OCI-LY7 (cell line): ENCODE measurements around the gene SHPK.

ENCODE experiments used
- EZH2phosphoT487 ChIP-seq: fragments of 200-600 bp; sonication (generic); IDR thresholded peaks from 2 replicates; pipeline ENCODE4 v1.6.1; 2018; ENCODE audit warnings: low read depth, borderline replicate concordance, mild to moderate bottlenecking, mixed run types, antibody characterized with exemption, low read length, moderate library complexity, mixed read lengths
- TF ChIP-seq, protein P1 (sequence below): fragments of 200-600 bp; sonication (generic); conservative IDR thresholded peaks from 2 replicates; pipeline ENCODE4 v1.5.1; 2014; ENCODE audit warnings: mild to moderate bottlenecking, antibody characterized with exemption, low read length, moderate library complexity, mixed read lengths

DNA sequence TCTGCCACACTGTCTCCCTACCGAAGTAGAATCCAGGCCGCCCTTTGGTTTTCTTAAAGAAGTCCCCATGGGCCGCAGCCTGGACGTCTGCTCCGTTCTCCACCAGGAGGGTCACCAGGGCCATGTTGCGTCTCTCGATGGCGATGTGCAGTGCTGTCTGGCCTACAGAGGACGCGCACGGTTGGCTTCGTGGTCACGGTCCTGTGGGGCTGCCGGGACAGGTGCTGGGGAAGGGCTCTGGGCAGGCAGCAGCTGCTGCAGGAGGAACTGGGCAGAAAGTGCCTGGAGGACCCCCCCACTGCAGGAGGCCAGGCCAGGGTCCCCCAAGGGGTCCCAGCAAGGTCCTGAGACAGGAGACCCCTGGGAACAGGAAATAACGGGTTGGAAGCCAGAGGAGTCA, 45.8 kb downstream of the SHPK start:
- TF ChIP-seq, protein P1, sequence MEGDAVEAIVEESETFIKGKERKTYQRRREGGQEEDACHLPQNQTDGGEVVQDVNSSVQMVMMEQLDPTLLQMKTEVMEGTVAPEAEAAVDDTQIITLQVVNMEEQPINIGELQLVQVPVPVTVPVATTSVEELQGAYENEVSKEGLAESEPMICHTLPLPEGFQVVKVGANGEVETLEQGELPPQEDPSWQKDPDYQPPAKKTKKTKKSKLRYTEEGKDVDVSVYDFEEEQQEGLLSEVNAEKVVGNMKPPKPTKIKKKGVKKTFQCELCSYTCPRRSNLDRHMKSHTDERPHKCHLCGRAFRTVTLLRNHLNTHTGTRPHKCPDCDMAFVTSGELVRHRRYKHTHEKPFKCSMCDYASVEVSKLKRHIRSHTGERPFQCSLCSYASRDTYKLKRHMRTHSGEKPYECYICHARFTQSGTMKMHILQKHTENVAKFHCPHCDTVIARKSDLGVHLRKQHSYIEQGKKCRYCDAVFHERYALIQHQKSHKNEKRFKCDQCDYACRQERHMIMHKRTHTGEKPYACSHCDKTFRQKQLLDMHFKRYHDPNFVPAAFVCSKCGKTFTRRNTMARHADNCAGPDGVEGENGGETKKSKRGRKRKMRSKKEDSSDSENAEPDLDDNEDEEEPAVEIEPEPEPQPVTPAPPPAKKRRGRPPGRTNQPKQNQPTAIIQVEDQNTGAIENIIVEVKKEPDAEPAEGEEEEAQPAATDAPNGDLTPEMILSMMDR, result no peak
- no peak for TF ChIP-seq EZH2phosphoT487
